Measurements from ENCODE around the gene GRK3. TPM values are rescaled to one million over a fixed set of nuclear protein-coding genes. Genes with fewer than 3 reads are reported as not detected.
"Not testable (repeated sequence)": the region's sequence is repeated elsewhere in the genome, so short reads cannot be mapped to it uniquely, and the experiment has no call there.

Gene GRK3
- total RNA-seq, 1 donor from 2014 or later: 26.0 TPM

- no peak for DNase-seq (ENCODE audit: low spot score, unreplicated experiment)
- TF ChIP-seq CTCF (IDR thresholded peaks at IDR 0.05; ENCODE audit: unreplicated experiment): no peak
- Mint-ChIP-seq H3K4me1 (ENCODE audit: low read depth) (peaks cover 38% of the 10 kb centered on the region), H3K27me3 (no peaks in the 10 kb centered on the region), H3K9me3 (ENCODE audit: low read depth) (no peaks in the 10 kb centered on the region), H3K27ac (no peak overlapping the region), H3K36me3 (ENCODE audit: insufficient read depth) (no peaks in the 10 kb centered on the region), H3K4me3 (ENCODE audit: low read depth) (no peak overlapping the region)
These were observed 15.5 kb upstream of the GRK3 start for GRCh38 chr22:25548866-25549464.

GRCh38 chr22:25551396-25551795, 13.1 kb upstream of the GRK3 start:
- Mint-ChIP-seq H3K4me3 (ENCODE audit: low read depth) (no peak overlapping the region), H3K9me3 (ENCODE audit: low read depth) (no peaks in the 10 kb centered on the region)

GRCh38 chr22:25552405-25552804, 12.1 kb upstream of the GRK3 start:
- not testable (repeated sequence) for H3K4me3 Mint-ChIP-seq (ENCODE audit: low read depth); H3K27ac Mint-ChIP-seq; H3K36me3 Mint-ChIP-seq (ENCODE audit: insufficient read depth); DNase-seq (ENCODE audit: low spot score, unreplicated experiment); H3K9me3 Mint-ChIP-seq (ENCODE audit: low read depth); H3K27me3 Mint-ChIP-seq
- H3K4me1 Mint-ChIP-seq (ENCODE audit: low read depth): peaks cover 17% of the 10 kb centered on the region

More at GRCh38 chr22:25551396-25551795, 13.1 kb upstream of the GRK3 start:
- TF ChIP-seq CTCF (IDR thresholded peaks at IDR 0.05; ENCODE audit: unreplicated experiment): no peak
- Mint-ChIP-seq H3K4me1 (ENCODE audit: low read depth) (peaks cover 20% of the 10 kb centered on the region), H3K36me3 (ENCODE audit: insufficient read depth) (no peaks in the 10 kb centered on the region), H3K27ac (no peak overlapping the region), H3K27me3 (no peaks in the 10 kb centered on the region)
- DNase-seq (ENCODE audit: low spot score, unreplicated experiment): no peak

- no peak for DNase-seq (ENCODE audit: low spot score, unreplicated experiment)
- peaks cover 4% of the 10 kb centered on the region for H3K27me3 Mint-ChIP-seq
- H3K27ac Mint-ChIP-seq: no peak overlapping the region
- H3K36me3 Mint-ChIP-seq (ENCODE audit: insufficient read depth): no peaks in the 10 kb centered on the region
- TF ChIP-seq CTCF (IDR thresholded peaks at IDR 0.05; ENCODE audit: unreplicated experiment): no peak
- H3K9me3 Mint-ChIP-seq (ENCODE audit: low read depth): no peaks in the 10 kb centered on the region
- H3K4me3 Mint-ChIP-seq (ENCODE audit: low read depth): no peak overlapping the region
- H3K4me1 Mint-ChIP-seq (ENCODE audit: low read depth): peaks cover 13% of the 10 kb centered on the region
These were observed 11.3 kb upstream of the GRK3 start for GRCh38 chr22:25553131-25553530.

GRCh38 chr22:25554238-25554671, 10.2 kb upstream of the GRK3 start:
- Mint-ChIP-seq H3K27ac (peak overlapping the region; percentile 49), H3K9me3 (ENCODE audit: low read depth) (no peaks in the 10 kb centered on the region), H3K27me3 (peaks cover 7% of the 10 kb centered on the region), H3K36me3 (ENCODE audit: insufficient read depth) (no peaks in the 10 kb centered on the region), H3K4me3 (ENCODE audit: low read depth) (no peak overlapping the region), H3K4me1 (ENCODE audit: low read depth) (peaks cover 8% of the 10 kb centered on the region)
- no peak for TF ChIP-seq CTCF (IDR thresholded peaks at IDR 0.05; ENCODE audit: unreplicated experiment)
- DNase-seq (ENCODE audit: low spot score, unreplicated experiment): no peak

- no peaks in the 10 kb centered on the region for H3K36me3 Mint-ChIP-seq (ENCODE audit: insufficient read depth)
- TF ChIP-seq CTCF (IDR thresholded peaks at IDR 0.05; ENCODE audit: unreplicated experiment): no peak
- H3K4me1 Mint-ChIP-seq (ENCODE audit: low read depth): peaks cover 10% of the 10 kb centered on the region
- H3K4me3 Mint-ChIP-seq (ENCODE audit: low read depth): no peak overlapping the region
- H3K27me3 Mint-ChIP-seq: peaks cover 7% of the 10 kb centered on the region
- H3K27ac Mint-ChIP-seq: no peak overlapping the region
- H3K9me3 Mint-ChIP-seq (ENCODE audit: low read depth): no peaks in the 10 kb centered on the region
- DNase-seq (ENCODE audit: low spot score, unreplicated experiment): no peak
These were observed 9.8 kb upstream of the GRK3 start for GRCh38 chr22:25554689-25555088.

Measured in progenitor cell of endocrine pancreas (in vitro differentiated cells).